GM23338 (cell line): ENCODE data around the gene NOA1. TPM values are rescaled to one million over a fixed set of nuclear protein-coding genes. Genes with fewer than 3 reads are reported as not detected.

Experiments
- ATAC-seq: fragments of 200-7000 bp; cut with Tn5 transposase; 3 replicates; pipeline ENCODE4 v1.9.1; 2020
- DNase-seq: peaks from one replicate; pipeline ENCODE4 v3.0.0-alpha.2; 2015; ENCODE audit warnings: low spot score
- H2AFZ ChIP-seq: fragments of 200-600 bp; sonication (generic); 2 replicates; pipeline ENCODE4 v1.8.0; 2016; ENCODE audit warnings: antibody characterized with exemption, mild to moderate bottlenecking, moderate library complexity
- H3F3A ChIP-seq: fragments of 200-600 bp; sonication (generic); replicated peaks from 2 replicates; pipeline ENCODE4 v1.8.0; 2017; ENCODE audit warnings: antibody characterized with exemption, mixed run types, low read depth
- H3K27ac ChIP-seq: fragments of 200-600 bp; sonication (generic); 2 replicates; pipeline ENCODE4 v1.6.1; 2016; ENCODE audit warnings: low read depth
- H3K27me3 ChIP-seq: fragments of 200-600 bp; sonication (generic); 2 replicates; pipeline ENCODE4 v1.8.0; 2016; ENCODE audit warnings: mild to moderate bottlenecking, mixed run types, moderate library complexity; ENCODE audit not compliant: insufficient read depth
- H3K36me3 ChIP-seq: fragments of 200-600 bp; sonication (generic); 2 replicates; pipeline ENCODE4 v1.8.0; 2016; ENCODE audit warnings: mild to moderate bottlenecking; ENCODE audit not compliant: insufficient read depth
- H3K4me1 ChIP-seq: fragments of 200-600 bp; sonication (generic); 2 replicates; pipeline ENCODE4 v1.8.0; 2016; ENCODE audit warnings: mild to moderate bottlenecking, moderate library complexity; ENCODE audit not compliant: insufficient read depth
- H3K4me2 ChIP-seq: fragments of 200-600 bp; sonication (generic); 2 replicates; pipeline ENCODE4 v1.7.1; 2017; ENCODE audit warnings: mixed run types
- H3K4me3 ChIP-seq: fragments of 200-600 bp; sonication (generic); 2 replicates; pipeline ENCODE4 v1.6.1; 2016; ENCODE audit warnings: mixed run types
- H3K79me2 ChIP-seq: fragments of 200-600 bp; sonication (generic); replicated peaks from 2 replicates; pipeline ENCODE4 v1.8.0; 2017; ENCODE audit warnings: mild to moderate bottlenecking; ENCODE audit not compliant: insufficient read depth
- H3K9me2 ChIP-seq: fragments of 200-600 bp; sonication (generic); 2 replicates; pipeline ENCODE4 v1.8.0; 2017; ENCODE audit not compliant: insufficient read depth
- H4K20me1 ChIP-seq: fragments of 200-600 bp; sonication (generic); replicated peaks from 2 replicates; pipeline ENCODE4 v1.8.0; 2017; ENCODE audit warnings: mild to moderate bottlenecking; ENCODE audit not compliant: insufficient read depth
- H3K27ac Mint-ChIP-seq: 2 replicates; pipeline ENCODE4 v1.8.0; 2020; ENCODE audit warnings: inconsistent platforms, mild to moderate bottlenecking, moderate library complexity, mixed read lengths
- H3K27me3 Mint-ChIP-seq: 3 replicates; pipeline ENCODE4 v1.8.0; 2022; ENCODE audit warnings: low read depth, mild to moderate bottlenecking, moderate library complexity, mixed read lengths, inconsistent platforms; ENCODE audit not compliant: insufficient read depth, poor library complexity
- H3K36me3 Mint-ChIP-seq: 3 replicates; pipeline ENCODE4 v1.8.0; 2021; ENCODE audit warnings: low read depth, mild to moderate bottlenecking, inconsistent platforms, moderate library complexity, mixed read lengths
- H3K4me1 Mint-ChIP-seq: 3 replicates; pipeline ENCODE4 v1.8.0; 2020; ENCODE audit warnings: mild to moderate bottlenecking, inconsistent platforms, mixed read lengths
- H3K4me3 Mint-ChIP-seq: 3 replicates; pipeline ENCODE4 v1.8.0; 2021; ENCODE audit warnings: moderate library complexity, mild to moderate bottlenecking, inconsistent platforms, mixed read lengths
- H3K9me3 Mint-ChIP-seq: 3 replicates; pipeline ENCODE4 v1.8.0; 2020; ENCODE audit warnings: moderate library complexity, mild to moderate bottlenecking, inconsistent platforms, mixed read lengths
- CREB1 ChIP-seq: fragments of 250-450 bp; sonication (Bioruptor Pico); IDR thresholded peaks from 2 replicates; pipeline ENCODE4 v1.5.0; 2020; ENCODE audit warnings: low read depth, mild to moderate bottlenecking, moderate library complexity
- CTCF ChIP-seq, 2 experiments: fragments of 200-600 bp in 1 of 2; sonication (generic) in 1 of 2; conservative IDR thresholded peaks; 2 replicates each; pipeline versions ENCODE4 v1.5.1 to v1.6.1; 2016 to 2017; ENCODE audit warnings: antibody characterized with exemption in 2 of 2, low read depth in 2 of 2, mild to moderate bottlenecking in 2 of 2, moderate library complexity in 1 of 2
- ETS1 ChIP-seq: IDR thresholded peaks from 2 replicates; pipeline ENCODE4 v1.6.1; 2016; ENCODE audit warnings: antibody characterized with exemption
- EZH2 ChIP-seq: fragments of 200-600 bp; sonication (generic); IDR thresholded peaks from one replicate; pipeline ENCODE4 v1.8.0; 2017; ENCODE audit warnings: antibody characterized with exemption, mild to moderate bottlenecking, low read depth; ENCODE audit not compliant: unreplicated experiment
- JUNB ChIP-seq: IDR thresholded peaks from one replicate; pipeline ENCODE4 v1.6.1; 2016; ENCODE audit warnings: antibody characterized with exemption; ENCODE audit not compliant: unreplicated experiment
- NANOG ChIP-seq: IDR thresholded peaks from 2 replicates; pipeline ENCODE4 v1.6.1; 2016; ENCODE audit warnings: antibody characterized with exemption, borderline replicate concordance
- POLR2AphosphoS5 ChIP-seq: IDR thresholded peaks from 2 replicates; pipeline ENCODE4 v1.6.1; 2016; ENCODE audit warnings: antibody characterized with exemption, low read depth
- STAT1 ChIP-seq: IDR thresholded peaks from one replicate; pipeline ENCODE4 v1.6.1; 2016; ENCODE audit warnings: antibody characterized with exemption; ENCODE audit not compliant: unreplicated experiment
- ZNF114 ChIP-seq: fragments of 250-450 bp; sonication (Bioruptor Pico); IDR thresholded peaks from 2 replicates; pipeline ENCODE4 v1.5.0; 2020; ENCODE audit warnings: mild to moderate bottlenecking, moderate library complexity
- ZNF331 ChIP-seq: fragments of 250-450 bp; sonication (Bioruptor Pico); IDR thresholded peaks from 2 replicates; pipeline ENCODE4 v1.5.0; 2020; ENCODE audit warnings: low read depth, mild to moderate bottlenecking, moderate library complexity
- polyA plus RNA-seq: library from polyadenylated mRNA; unstranded; fragments of >200 nt; fragmentation: Nextera tagmentation; extraction: Ambion mirVana; gene quantifications from 2 replicates; pipeline ENCODE4 v1.2.1, GENCODE V29; 2016
- total RNA-seq: library from RNA; depleted of rRNA; stranded (reverse); fragments of >200 nt; shearing (Covaris generic); gene quantifications from 2 replicates; pipeline ENCODE4 v1.2.3, GENCODE V29; 2014
- TF ChIP-seq, protein P1 (sequence below): IDR thresholded peaks from one replicate; pipeline ENCODE4 v1.6.1; 2018; ENCODE audit warnings: antibody characterized with exemption; ENCODE audit not compliant: unreplicated experiment

The NOA1 gene
- total and polyA plus RNA-seq, 2 experiments from 2014 or later: 15.1 to 50.2 TPM

GRCh38 chr4:57020467-57021101, 43.2 kb upstream of the NOA1 start (continued):
- TF ChIP-seq ZNF331 (CRISPR knock-in tag) (no peak), POLR2AphosphoS5 (no peak), STAT1 (no peak), CTCF (conservative IDR thresholded peaks at IDR 0.05; ENCODE audit: low read depth in 2 of 2) (no peak), JUNB (no peak)

DNA sequence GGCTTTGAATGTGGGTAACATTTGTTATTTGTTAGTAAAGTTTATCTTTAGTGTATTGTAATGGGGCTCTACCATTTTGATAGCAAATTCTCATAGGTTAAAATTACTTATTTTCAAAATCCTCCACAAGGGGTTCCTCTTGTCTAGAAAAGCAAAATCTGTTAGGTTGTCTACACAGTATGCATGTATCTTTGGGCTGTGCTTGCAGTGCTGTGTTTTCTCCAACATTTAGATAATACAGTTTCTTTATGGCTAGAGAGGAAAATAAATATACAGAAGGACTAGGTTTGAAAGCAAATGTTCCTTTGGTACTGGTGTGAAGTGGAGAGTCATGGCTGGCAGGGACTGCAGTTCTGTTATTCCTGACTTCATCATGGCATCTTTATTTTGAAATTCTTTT, 41.6 kb upstream of the NOA1 start:
- Mint-ChIP-seq H3K36me3 (peaks cover 84% of the 10 kb centered on the region), H3K4me3 (no peak overlapping the region), H3K27ac (no peak overlapping the region), H3K9me3 (no peaks in the 10 kb centered on the region), H3K4me1 (no peaks in the 10 kb centered on the region), H3K27me3 (no peaks in the 10 kb centered on the region)
- Histone ChIP-seq H4K20me1 (peaks cover 15% of the 10 kb centered on the region), H3K9me2 (no peaks in the 10 kb centered on the region), H3K4me3 (no peak overlapping the region), H3K27me3 (no peaks in the 10 kb centered on the region), H3K4me2 (no peak overlapping the region), H2AFZ (no peak overlapping the region), H3K36me3 (peaks cover 63% of the 10 kb centered on the region), H3K4me1 (no peaks in the 10 kb centered on the region), H3K79me2 (no peaks in the 10 kb centered on the region; the same call in 1 of the 2 replicates), H3F3A (no peaks in the 10 kb centered on the region), H3K27ac (no peak overlapping the region)
- no peak for DNase-seq
- TF ChIP-seq, protein P1, sequence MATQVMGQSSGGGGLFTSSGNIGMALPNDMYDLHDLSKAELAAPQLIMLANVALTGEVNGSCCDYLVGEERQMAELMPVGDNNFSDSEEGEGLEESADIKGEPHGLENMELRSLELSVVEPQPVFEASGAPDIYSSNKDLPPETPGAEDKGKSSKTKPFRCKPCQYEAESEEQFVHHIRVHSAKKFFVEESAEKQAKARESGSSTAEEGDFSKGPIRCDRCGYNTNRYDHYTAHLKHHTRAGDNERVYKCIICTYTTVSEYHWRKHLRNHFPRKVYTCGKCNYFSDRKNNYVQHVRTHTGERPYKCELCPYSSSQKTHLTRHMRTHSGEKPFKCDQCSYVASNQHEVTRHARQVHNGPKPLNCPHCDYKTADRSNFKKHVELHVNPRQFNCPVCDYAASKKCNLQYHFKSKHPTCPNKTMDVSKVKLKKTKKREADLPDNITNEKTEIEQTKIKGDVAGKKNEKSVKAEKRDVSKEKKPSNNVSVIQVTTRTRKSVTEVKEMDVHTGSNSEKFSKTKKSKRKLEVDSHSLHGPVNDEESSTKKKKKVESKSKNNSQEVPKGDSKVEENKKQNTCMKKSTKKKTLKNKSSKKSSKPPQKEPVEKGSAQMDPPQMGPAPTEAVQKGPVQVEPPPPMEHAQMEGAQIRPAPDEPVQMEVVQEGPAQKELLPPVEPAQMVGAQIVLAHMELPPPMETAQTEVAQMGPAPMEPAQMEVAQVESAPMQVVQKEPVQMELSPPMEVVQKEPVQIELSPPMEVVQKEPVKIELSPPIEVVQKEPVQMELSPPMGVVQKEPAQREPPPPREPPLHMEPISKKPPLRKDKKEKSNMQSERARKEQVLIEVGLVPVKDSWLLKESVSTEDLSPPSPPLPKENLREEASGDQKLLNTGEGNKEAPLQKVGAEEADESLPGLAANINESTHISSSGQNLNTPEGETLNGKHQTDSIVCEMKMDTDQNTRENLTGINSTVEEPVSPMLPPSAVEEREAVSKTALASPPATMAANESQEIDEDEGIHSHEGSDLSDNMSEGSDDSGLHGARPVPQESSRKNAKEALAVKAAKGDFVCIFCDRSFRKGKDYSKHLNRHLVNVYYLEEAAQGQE: no peak
- no peak for TF ChIP-seq NANOG
- TF ChIP-seq CREB1 (CRISPR knock-in tag): no peak
- no peak for TF ChIP-seq CTCF (conservative IDR thresholded peaks at IDR 0.05; ENCODE audit: low read depth in 2 of 2)
- TF ChIP-seq STAT1: no peak
- no peak for TF ChIP-seq ZNF114 (CRISPR knock-in tag)
- TF ChIP-seq ETS1: no peak
- TF ChIP-seq JUNB: no peak
- no peak for TF ChIP-seq ZNF331 (CRISPR knock-in tag)
- no peak for TF ChIP-seq EZH2
- no peak for TF ChIP-seq POLR2AphosphoS5
- no peak for ATAC-seq
